Activated CD8-positive, alpha-beta memory T cell treated with anti-CD3 and anti-CD28 coated beads for 36 hours (primary cell): ENCODE data around the gene ALCAM. TPM values are rescaled to one million over a fixed set of nuclear protein-coding genes. Genes with fewer than 3 reads are reported as not detected.

ENCODE experiments used
- CTCF ChIA-PET: fragments of 350-600 bp; sonication (Branson Sonifier 250); formaldehyde crosslinking; loops from one replicate; lab custom pipeline; 2021; ENCODE audit warnings: antibody characterized with exemption; lab: Charles Lee
- POLR2A ChIA-PET: fragments of 350-600 bp; sonication (Branson Sonifier 250); formaldehyde crosslinking; loops from one replicate; lab custom pipeline; 2021; ENCODE audit warnings: antibody characterized with exemption; lab: Charles Lee
- total RNA-seq, 2 experiments: library from RNA; stranded (reverse); gene quantifications; one replicate each; pipeline ENCODE4 v1.2.3, GENCODE V29; 2021

ALCAM gene
- total RNA-seq: 10 to 100 TPM; 19.6 to 22.1 TPM

DNA sequence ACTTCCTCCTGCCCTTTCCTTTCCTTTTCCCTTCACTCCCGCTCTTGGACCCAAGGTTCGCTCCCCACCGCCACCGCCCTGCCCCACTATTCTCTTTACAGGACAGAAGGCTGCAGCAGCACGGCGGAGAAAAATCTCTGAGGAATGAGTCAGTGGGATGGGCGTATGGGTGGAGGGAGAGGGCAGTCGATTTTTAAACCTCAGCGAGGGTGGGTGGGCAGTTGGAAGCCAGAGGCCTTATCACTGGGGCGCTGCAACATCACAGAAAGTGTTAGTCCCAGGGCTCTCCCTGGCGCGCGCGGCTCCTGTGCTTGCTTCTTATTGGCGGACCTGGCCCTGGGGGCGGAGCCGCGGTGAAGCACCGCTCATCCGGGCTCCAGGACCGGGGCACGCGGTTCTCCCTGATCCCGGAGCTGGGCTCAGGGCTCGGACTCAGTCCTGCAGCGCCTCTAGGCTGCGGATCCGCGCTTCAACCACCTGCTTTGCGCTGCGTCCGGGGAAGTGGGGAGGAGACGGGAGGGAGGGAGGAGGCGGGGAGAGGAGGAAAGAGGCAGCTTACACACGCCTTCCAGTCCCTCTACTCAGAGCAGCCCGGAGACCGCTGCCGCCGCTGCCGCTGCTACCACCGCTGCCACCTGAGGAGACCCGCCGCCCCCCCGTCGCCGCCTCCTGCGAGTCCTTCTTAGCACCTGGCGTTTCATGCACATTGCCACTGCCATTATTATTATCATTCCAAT is at the start of gene ALCAM:
ALCAM (plus strand) TSS at position 584 of the 737 bp plus-strand sequence.
- CTCF ChIA-PET: interaction anchor here (0.7 kb wide), 1 partner anchor 1762 kb away, joined by 3 read pairs; no protein-coding TSS in a partner anchor
- POLR2A ChIA-PET: interaction anchor here (0.7 kb wide), 1 partner anchor 375 kb away, joined by 9 read pairs; no protein-coding TSS in a partner anchor

DNA sequence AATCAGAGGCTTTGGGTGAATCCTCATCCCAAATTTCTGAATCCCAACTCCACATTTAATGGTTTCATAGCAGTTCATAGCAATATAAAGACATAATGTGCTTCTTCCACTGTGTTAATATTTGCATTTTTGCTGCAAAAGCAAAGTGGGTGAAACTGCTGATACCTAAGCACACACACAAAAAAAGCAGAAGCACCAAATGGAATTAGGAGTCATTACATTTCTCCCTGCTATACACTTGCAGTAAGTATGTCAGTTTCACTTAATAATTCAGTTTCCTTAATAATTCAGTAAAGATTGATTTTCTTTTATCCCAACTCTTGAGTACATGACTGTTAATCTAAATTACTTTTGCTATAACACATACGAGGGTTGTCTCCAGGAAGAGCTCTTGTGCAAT is 48.9 kb upstream of the ALCAM start:
- ChIA-PET CTCF (interaction anchor here (1.2 kb wide), 1 partner anchor 24 kb away, joined by 3 read pairs; no protein-coding TSS in a partner anchor), POLR2A (no interaction called here)

DNA sequence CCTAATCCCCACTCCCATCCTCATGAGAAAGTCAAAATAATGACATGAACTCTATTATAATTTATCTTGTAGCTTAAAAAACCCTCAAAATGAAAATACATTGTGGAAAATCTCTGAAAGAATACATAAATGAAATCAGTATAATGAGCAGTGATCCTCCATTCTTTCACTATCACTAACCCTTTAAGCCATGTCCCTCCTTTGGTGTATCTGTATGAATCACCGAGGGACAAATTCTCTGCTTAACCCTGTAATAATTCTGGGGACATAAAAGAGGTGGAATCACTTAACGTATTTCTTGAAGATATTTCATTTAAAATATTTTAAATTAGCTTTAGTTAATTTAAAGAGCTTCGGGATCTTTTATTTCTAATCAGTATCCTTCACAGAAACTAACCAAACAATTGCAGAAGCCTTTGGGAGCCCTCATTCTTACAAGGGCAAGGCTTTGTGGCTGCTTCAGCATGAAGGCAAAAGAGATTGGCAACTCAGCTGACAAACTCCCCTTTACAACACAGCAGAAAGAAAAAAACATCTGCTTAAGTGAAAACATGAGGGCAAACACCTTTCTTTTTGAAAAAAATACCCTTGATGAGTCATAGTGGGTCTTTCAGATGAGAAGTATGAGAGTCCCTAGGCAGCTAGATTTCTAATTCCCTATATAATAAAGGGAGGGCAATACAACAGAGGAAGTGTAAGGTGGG is 44.0 kb upstream of the ALCAM start:
- POLR2A ChIA-PET: no interaction called here
- CTCF ChIA-PET: no interaction called here

DNA sequence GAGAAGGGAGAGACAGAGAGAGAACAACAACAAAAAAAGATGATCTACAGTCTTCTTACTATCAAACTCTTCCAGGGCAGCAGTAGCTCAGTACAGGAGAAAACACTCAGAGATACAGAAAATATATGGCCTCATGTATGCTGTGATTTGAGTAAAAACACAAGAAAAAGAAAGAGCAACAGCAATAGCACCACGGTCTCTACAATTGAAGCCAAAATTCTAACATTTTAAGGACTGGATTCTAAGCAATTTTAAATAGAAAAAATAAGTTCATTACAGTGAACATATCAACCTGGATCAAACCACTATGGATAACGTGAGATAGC is 43.5 kb upstream of the ALCAM start:
- POLR2A ChIA-PET: no interaction called here
- CTCF ChIA-PET: no interaction called here

DNA sequence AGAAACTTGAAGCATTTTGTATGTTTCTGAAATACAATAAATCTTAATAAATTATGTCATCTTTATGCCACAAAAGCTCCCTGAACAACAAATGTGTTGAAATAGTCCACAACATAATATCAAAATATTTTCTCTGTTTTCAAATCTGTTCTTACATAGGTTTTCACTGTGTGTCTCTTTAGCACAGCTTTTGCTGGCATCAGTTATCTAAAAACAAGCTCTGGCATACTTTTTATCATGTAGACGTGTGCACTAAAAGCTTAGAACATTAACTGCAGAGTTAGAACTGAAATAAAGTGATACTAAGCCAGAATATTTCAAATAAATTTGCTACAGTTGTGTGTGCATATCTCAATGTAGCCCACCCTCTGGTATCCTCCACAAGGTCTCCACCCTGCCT is 41.8 kb upstream of the ALCAM start:
- ChIA-PET POLR2A (no interaction called here), CTCF (interaction anchor here (0.7 kb wide), 1 partner anchor 11 kb away, joined by 3 read pairs; no protein-coding TSS in a partner anchor)

DNA sequence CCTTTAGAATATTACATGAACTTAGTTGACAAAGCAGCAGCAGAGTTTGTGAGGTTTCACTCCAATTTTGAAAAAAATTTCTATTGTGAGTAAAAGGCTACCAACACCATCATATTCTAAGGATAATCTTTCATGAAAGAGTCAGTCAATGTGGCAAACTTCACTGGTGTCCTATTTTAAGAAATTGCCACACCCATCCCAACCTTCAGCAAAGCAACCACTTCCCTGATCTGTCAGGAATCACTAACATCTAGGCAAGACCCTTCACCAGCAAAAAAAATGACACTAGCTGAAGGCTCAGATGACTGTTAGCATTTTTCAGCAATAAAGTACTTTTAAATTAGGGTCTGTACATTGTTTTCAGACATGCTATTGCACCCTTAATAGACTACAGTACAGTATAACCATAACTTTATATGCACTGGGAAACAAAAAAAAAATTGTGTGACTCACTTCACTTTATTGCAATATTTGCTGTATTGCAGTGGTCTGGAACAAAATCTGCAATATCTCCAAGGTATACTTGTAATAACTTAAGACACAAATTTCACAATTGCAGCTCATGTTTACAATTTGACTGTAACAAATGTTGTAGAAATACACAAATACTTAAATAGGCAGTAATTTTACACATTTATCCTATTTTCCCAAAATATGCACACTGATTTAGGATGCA is 38.9 kb upstream of the ALCAM start:
- ChIA-PET POLR2A (no interaction called here), CTCF (no interaction called here)

DNA sequence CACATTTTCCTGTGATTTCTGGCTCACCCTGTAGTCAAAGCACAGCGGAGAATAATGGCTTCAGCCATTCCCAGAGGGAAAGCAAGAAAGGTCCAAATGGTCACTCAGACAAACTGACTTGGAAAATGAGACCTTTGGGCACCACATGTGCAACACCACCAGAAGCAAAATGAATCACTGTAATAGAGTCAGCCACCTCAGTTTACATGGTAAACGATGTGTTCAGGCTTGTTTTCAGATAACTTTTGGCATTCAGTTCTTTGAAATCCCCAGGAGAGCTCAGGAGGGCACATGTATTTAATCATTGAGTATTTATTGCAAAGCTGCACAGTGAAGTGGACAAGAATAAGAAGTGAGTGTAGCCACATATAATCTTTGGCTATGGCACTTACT is 38.4 kb upstream of the ALCAM start:
- ChIA-PET POLR2A (no interaction called here), CTCF (no interaction called here)

DNA sequence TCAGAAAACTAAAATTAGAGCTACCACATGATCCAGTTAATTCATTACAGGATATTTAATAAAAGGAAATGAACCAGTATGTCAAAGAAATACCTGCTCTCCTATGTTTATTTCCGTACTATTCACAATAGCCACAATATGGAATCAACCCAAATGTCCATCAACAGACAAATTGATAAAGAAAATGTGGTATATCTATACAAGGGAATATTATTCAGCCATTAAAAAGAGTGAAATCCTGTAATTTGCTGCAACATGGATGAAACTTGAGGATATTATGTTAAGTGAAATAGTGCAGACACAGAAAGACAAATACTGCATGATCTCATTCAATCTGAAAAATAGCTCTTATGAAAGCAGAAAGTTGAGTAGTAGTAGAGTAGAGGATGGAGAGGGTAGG is 33.7 kb upstream of the ALCAM start:
- ChIA-PET POLR2A (no interaction called here), CTCF (no interaction called here)

DNA sequence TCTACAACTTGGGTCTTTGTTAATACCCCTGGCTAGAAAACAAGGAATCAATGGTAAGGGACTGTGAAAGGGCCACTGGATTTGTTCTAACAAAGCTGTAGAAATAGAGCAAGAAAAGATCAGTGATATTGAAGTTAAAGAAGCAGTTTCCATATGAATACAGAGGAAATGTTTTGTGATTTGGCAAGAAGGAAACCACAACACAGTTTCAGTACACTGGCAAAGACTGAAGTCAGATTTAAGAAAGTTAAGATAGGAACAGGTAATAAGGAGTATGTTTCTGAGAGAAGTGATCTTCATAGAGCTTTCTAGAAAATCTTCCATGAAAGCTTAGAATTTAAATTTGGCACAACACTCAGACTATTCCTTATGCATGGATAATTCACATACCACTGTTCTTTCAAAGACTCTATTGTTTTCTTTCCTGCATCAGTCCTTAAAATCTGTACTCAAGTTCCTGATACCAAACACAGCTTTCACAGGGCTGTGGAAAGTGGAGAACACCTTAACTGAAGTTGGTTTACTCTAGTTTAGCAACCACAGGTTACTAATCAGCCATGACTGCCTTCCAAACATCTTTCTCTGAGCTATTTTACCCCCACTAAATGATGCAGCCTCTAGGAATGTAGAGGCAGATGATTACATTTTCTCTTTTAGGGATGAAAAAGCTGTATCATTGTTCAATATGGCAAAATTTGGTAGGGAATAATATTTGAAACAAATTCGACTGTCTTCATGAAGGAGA is 32.4 kb upstream of the ALCAM start:
- ChIA-PET POLR2A (no interaction called here), CTCF (no interaction called here)

DNA sequence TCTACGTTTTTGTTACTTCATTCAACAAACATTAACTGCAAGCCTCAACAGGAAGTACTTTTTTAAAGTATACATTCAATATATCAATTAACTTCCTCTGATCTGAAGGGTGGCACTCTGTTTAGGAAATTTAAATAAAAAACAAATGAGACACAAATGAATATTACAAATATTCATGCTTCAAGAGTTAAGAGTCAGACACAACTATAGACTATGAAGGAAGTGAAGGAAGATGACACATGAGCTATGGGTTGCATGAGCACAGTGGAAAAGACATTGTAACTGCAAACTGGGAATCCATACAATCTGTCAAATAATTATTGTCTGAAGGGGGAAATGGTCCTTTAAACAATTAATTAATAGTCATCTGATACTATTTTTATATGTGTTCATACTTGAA is 26.8 kb upstream of the ALCAM start:
- ChIA-PET CTCF (no interaction called here), POLR2A (no interaction called here)

DNA sequence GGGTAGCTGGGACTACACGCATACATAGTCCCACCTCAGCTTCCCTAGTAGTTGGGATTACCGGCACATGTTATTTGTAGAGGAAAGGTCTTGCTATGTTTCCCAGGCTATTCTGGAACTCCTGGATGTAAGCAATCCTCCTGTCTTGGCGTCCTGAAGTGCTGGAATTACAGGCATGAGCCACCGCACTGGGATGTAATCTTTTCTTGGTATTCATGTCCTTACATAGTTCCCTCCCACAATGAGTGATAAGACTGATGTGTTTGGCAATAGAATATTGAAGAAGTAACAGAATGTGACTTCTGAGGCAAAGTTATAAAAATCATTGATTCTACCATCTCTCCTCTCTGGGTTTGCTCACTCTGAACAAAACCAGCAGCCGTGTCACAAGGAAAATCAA is 22.7 kb upstream of the ALCAM start:
- ChIA-PET POLR2A (no interaction called here), CTCF (no interaction called here)

DNA sequence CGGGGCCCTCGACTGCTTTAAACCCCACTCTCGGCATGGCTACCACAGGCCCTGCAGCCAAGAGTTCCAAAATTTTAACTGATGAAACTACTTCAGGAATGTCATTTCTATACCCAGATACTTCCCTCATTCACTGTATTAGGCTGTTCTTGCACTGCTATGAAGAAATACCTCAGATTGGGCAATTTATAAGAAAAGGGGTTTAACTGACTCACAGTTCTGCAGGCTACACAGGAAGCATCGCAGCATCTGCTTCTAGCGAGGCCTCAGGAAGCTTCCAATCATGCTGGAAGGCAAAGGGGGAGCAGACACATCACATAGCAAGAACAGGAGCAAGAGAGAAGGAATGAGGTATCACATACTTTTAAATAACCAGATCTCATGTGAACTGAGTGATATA is 21.6 kb upstream of the ALCAM start:
- ChIA-PET POLR2A (no interaction called here), CTCF (no interaction called here)

DNA sequence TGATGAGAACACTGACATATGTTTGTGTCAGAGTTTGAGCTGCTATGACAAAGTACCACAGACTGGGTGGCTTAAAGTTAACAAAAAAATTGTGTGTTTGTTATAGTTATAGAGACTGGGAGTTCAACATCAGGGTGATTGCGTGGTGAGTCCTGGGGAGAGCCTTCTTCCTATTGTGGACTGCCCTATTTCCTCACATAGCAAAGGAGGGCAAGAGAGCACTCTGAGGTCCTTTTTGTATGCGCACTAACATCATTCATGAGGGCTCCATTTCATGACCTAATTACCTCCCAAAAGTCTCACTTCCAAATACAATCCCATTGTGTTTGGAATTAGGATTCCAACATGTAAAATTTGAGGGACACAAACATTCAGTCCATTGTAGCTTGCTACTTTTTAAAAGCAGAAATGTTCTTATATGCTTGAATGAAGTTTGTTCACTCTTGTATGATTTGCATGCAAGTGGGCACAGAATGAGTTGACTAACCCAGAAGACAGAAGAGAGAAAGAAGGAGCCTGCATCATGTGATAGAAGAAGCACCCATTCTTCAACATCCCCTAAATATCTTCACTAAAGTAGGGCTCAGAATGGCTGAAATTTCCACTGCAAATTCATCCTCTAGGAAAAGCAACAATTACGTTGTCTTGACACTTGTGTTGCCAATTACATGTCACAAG is 18.9 kb upstream of the ALCAM start:
- CTCF ChIA-PET: no interaction called here
- POLR2A ChIA-PET: no interaction called here

DNA sequence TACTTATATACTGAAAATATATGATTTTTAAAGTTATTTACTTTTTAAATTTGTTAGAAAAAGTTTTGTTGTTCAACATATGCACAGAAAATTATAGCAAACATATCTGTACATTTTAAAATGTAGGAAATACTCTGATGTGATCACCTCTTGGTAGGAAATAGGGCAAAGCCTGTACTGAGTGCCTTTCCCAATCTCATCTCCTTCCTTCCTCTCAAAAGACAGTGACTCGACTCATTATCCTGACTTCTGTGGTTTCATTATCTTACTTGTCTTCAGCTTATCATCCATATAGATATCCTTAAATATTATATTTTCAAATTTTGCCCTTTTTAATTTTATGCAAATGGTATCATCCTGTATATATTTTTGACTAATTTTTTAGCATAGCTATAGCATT is 18.4 kb upstream of the ALCAM start:
- ChIA-PET POLR2A (no interaction called here), CTCF (no interaction called here)

DNA sequence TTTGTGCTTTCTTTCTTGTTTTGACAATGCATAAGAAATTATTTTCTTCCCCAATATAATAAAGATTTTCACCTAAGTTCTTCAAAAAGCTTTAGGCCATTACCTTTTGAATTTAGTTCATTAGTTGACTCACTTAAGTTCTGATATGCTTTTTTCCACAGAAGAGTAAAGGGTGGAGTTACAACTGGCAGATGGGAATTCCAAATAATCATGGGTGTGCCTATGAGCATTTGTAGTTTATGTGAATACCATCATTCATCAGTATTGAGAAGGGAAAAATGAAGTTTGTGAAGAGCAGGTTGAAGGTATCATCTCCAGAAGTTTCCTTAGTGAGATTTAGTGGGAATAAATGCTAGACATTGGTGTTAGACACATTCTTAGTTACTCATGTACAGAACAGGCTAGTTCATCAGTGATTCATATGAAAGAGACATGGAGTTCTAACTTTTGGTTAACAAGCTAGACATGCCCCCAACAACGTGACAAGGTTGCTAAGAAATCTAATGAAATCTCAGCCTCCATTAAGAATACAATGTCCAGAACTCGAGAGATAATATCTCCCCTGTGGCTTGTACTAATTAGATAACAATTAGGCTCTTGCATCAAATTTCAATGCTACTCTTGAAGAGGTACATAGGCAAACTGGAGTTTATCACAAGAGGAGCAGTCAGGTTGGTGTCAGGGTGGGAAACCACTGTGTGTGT is 16.9 kb upstream of the ALCAM start:
- CTCF ChIA-PET: no interaction called here
- POLR2A ChIA-PET: no interaction called here

DNA sequence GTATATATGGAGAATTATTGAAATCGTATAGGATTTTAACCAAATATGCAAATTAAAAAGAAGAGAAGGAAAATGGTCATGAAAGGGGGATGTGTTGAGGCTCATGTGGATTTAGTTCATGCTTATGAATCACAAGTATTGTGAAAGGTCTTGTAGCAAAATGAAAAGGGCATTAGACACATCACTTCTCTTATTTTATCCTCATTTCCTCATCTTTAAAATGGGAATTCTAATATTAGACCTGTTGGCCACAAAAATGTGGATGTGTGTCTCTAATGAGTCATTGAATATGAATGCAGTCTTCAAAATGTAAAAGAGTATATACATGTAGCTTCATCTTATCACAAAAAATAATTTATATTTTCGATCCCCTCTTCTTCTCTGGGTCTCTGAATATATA is 14.9 kb upstream of the ALCAM start:
- ChIA-PET CTCF (no interaction called here), POLR2A (no interaction called here)

DNA sequence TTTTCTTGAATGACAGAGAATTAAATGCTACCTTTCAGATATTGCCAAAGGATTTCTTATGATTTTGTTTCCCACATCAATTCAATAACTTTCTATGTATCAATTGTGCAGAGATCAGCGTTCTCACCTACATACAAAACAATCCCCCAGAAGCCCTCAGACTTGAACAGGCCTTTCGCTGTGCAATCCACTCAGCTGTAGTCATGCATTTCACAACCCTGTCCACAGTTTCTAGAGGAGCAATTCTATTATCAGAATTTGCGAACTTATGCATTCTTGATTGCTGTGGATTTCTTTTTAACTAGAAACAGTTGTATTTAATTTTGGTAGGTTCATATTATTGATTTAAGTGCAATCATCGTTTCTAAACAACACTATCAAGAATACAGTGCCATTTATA is 13.7 kb upstream of the ALCAM start:
- POLR2A ChIA-PET: no interaction called here
- CTCF ChIA-PET: no interaction called here

DNA sequence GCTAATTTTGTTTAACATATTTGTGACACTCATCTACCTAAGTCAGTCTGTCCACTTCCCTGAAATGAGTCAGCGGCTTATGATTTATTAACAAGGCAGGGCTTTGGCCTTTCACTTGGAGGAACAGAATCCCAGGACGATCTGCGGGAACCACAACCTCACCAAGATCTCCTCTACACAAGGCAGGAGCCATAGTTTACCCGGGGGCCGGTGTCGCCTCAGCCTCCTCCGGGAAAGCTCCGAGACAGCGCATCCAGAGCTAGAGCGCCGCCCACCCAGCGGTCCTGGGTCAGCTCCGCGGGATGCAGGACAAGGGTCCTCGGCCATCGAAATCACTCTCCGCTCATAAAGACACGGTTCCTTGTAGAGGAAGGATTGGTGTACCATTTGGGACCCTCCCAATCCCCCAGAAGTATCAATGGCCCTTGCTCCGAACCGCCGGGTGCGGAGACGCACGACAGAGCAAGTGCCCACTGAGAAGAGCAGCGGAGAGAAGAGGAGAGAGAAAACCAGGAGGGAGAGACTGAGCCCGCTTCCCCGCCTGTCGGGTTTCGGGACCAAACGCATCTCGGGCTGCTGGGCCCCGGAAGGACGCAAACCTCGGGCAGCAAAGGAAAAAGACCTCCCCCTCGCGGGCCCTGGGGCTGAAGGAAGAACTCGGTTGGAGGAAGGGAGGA is 13.1 kb upstream of the ALCAM start:
- POLR2A ChIA-PET: no interaction called here

More for the DNA sequence above, 13.1 kb upstream of the ALCAM start:
- CTCF ChIA-PET: no interaction called here
